ENCODE measurements around the gene ENG.

GRCh38 chr9:127776924-127777289, 77.6 kb downstream of the ENG start:
- no peak for TF ChIP-seq PATZ1 (CRISPR knock-in tag; IDR thresholded peaks at IDR 0.05; ENCODE audit: borderline replicate concordance)
- no peak for TF ChIP-seq RARB (CRISPR knock-in tag; IDR thresholded peaks at IDR 0.05)
- TF ChIP-seq ZNF70 (CRISPR knock-in tag; IDR thresholded peaks at IDR 0.05): no peak
- no peak for TF ChIP-seq ESRRG (CRISPR knock-in tag; IDR thresholded peaks at IDR 0.05)

Measured in SK-N-SH treated with all-trans-retinoic acid at 6 μM for 48 hours (cell line).